ENCODE measurements around the gene PRAME. TPM values are rescaled to one million over a fixed set of nuclear protein-coding genes. Genes with fewer than 3 reads are reported as not detected.
A peak's percentile ranks its signal among the peaks of the same experiment; 100 is the strongest.
"Not testable (repeated sequence)": the region's sequence is repeated elsewhere in the genome, so short reads cannot be mapped to it uniquely, and the experiment has no call there.

The PRAME gene, protein sequence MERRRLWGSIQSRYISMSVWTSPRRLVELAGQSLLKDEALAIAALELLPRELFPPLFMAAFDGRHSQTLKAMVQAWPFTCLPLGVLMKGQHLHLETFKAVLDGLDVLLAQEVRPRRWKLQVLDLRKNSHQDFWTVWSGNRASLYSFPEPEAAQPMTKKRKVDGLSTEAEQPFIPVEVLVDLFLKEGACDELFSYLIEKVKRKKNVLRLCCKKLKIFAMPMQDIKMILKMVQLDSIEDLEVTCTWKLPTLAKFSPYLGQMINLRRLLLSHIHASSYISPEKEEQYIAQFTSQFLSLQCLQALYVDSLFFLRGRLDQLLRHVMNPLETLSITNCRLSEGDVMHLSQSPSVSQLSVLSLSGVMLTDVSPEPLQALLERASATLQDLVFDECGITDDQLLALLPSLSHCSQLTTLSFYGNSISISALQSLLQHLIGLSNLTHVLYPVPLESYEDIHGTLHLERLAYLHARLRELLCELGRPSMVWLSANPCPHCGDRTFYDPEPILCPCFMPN
- total RNA-seq = not detected in 2 replicates

DNA sequence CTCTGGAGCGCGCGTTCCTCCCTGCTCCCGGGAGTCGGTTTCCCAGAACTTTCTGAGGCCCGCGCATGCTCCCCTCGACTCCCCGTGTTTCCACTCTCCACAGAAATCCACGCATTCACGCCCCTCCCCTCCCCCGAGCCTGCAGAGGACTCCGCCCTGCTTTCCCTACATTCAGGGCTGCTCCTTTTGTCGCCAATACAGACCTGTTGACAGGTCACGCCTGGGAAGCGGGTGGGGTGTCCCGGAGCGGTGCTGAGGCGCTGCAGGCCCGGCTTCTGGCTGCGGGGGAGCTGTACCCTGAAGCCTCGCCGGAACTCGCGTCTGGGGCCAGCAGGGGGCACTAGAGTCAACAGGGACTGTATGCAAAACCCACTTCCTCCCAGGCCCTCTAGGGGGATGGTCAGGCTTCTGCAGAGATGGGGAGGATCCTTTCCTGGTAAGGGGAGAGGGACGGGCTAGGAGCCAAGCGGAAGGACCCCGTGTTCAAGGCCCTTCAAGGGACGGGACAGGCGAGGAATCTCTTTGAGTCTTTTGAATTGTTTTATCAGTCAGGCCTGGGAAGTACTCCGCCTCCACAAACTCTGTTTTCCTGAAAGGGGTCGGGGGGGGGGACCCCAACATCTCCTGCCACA, at the start of gene PRAME:
Gene PRAME (minus strand): TSS at position 294 of the 632 bp plus-strand sequence. CDS start 2,433 bp downstream, outside the sequence.
- Mint-ChIP-seq H3K4me3 (no peak within 1 kb of the TSS), H3K27ac (no peak within 1 kb of the TSS), H3K4me1 (ENCODE audit: low read depth) (peaks cover 4% of the 10 kb centered on the region), H3K27me3 (ENCODE audit: insufficient read depth) (peaks cover 2% of the 10 kb centered on the region), H3K9me3 (no peaks in the 10 kb centered on the region), H3K36me3 (ENCODE audit: low read depth) (no peaks in the 10 kb centered on the region)
- intact Hi-C loops (cut with micrococcal nuclease) = no loop called here
- peak; percentile 62 for DNase-seq (ENCODE audit: low spot score)

DNA sequence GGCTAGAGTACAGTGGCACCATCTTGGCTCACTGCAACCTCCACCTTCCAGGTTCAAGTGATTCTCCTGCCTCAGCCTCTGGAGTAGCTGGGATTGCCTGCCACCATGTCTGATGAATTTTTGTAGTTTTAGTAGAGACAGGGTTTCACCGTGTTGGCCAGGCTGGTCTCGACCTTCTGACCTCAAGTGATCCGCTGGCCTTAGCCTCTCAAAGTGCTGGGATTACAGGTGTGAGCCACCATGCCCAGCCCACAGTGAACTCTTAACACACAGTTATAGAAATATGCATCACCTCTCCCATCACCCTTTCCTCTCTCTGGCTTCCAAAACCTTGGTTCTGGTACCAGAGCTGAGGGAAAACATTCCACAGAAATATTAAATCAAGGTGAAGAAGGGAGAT, 49.0 kb upstream of the PRAME start:
- H3K9me3 Mint-ChIP-seq; H3K4me3 Mint-ChIP-seq; H3K27me3 Mint-ChIP-seq (ENCODE audit: insufficient read depth); DNase-seq (ENCODE audit: low spot score); intact Hi-C loops (cut with micrococcal nuclease); H3K36me3 Mint-ChIP-seq (ENCODE audit: low read depth); H3K4me1 Mint-ChIP-seq (ENCODE audit: low read depth); H3K27ac Mint-ChIP-seq: not testable (repeated sequence)

- Mint-ChIP-seq H3K4me3 (no peak overlapping the region), H3K27ac (no peak overlapping the region), H3K36me3 (ENCODE audit: low read depth) (no peaks in the 10 kb centered on the region), H3K27me3 (ENCODE audit: insufficient read depth) (peaks cover 6% of the 10 kb centered on the region), H3K4me1 (ENCODE audit: low read depth) (no peaks in the 10 kb centered on the region), H3K9me3 (no peaks in the 10 kb centered on the region)
- intact Hi-C loops (cut with micrococcal nuclease) = no loop called here
- no peak for DNase-seq (ENCODE audit: low spot score)
These were observed 46.0 kb upstream of the PRAME start for GRCh38 chr22:22605074-22605404.

DNA sequence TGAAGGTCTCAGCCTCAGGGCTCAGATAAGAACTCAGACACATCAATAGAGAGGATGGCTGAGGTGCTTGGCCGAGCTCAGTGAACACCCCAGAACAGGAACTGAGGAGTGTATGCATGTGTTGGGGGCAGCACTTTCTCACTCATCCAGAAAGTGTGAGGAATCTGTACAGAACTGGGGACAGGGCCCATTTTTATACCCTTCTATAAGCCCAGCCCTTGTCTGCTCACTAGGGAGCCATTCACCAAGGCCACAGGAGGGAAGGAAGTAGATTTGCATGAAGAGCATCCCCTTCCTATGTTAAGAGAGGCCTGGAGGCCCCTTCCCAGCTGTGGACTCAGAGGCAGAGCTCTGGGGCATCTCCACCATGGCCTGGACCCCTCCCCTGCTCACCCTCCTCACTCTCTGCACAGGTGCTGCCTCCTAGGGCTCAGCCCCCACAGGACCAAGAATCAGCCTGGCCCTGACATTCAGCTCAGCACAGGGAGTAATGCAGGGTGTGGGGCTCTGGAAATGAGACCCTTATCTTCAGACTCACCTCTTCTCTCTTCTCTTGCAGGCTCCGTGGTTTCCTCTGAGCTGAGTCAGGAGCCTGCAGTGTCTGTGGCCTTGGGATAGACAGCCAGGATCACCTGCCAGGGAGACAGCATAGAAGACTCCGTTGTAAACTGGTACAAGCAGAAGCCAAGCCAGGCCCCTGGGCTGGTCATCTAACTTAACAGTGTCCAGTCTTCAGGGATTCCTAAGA, 45.4 kb upstream of the PRAME start:
- no peaks in the 10 kb centered on the region for H3K36me3 Mint-ChIP-seq (ENCODE audit: low read depth)
- H3K4me3 Mint-ChIP-seq = no peak overlapping the region
- no peak for DNase-seq (ENCODE audit: low spot score)
- no peaks in the 10 kb centered on the region for H3K9me3 Mint-ChIP-seq
- H3K4me1 Mint-ChIP-seq (ENCODE audit: low read depth) = no peaks in the 10 kb centered on the region
- no peak overlapping the region for H3K27ac Mint-ChIP-seq
- intact Hi-C loops (cut with micrococcal nuclease) = no loop called here
- peaks cover 5% of the 10 kb centered on the region for H3K27me3 Mint-ChIP-seq (ENCODE audit: insufficient read depth)

DNA sequence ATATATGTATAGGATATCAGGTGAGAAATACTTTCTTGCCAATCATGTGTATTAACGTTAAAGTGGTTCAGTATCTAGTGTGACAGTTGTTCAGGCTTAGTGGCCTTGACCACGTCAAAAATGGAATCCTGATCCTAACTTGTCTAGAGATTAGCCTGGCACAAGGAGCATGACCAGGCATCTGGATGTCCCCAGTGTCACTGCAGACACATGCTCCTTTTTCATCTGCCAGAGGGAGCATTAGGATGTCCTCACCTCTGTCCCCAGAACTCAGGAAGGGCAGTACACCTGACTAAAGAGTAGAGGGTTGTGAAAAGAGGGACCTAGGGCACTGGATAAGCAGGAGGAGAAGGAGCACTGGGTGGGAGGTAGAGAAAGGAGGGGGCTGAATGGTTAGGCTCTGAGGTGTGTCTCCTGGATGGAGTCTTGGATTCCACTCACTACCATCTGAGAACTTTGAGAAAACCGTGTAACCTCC, 44.4 kb upstream of the PRAME start:
- intact Hi-C loops (cut with micrococcal nuclease) = no loop called here
- Mint-ChIP-seq H3K4me3 (no peak overlapping the region), H3K36me3 (ENCODE audit: low read depth) (no peaks in the 10 kb centered on the region), H3K4me1 (ENCODE audit: low read depth) (no peaks in the 10 kb centered on the region), H3K27me3 (ENCODE audit: insufficient read depth) (peaks cover 3% of the 10 kb centered on the region), H3K9me3 (no peaks in the 10 kb centered on the region), H3K27ac (no peak overlapping the region)
- no peak for DNase-seq (ENCODE audit: low spot score)

DNA sequence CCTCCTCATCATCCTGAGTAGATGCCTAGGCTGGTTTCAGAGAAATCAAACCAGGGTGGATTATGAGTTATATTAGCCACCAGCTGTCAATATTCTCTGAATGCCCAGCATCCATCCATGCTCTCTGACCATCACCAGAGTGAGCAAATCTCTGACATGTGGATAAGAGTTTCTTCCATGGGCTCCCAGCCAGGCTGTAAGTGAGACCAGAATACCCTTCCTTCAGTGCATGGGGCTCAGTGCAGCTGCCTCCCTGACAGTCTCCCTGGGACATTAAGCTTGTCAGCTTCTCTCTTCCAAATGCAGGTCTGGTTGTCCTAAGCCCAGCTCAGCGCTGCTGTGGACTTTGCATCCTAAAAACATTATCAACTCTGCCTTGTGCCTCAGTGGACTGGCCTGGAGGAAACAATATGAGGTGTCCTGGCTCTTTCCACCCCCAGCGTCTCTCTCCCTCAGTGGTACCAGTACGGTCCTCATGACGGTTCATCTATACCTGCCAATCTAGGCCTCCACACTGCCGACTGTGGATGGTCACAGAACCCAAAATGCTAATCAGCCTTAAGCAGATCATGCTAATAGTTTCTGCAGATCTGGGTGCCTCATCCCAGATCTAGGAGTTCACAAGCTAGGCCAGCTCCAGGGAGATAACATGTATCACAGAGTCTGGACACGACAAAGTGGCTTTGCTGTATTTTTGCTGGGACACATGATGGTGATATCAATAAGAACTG, 41.6 kb upstream of the PRAME start:
- H3K36me3 Mint-ChIP-seq (ENCODE audit: low read depth) = no peaks in the 10 kb centered on the region
- H3K9me3 Mint-ChIP-seq = no peaks in the 10 kb centered on the region
- peaks cover 6% of the 10 kb centered on the region for H3K27me3 Mint-ChIP-seq (ENCODE audit: insufficient read depth)
- no peak for DNase-seq (ENCODE audit: low spot score)
- no peak overlapping the region for H3K4me3 Mint-ChIP-seq
- H3K4me1 Mint-ChIP-seq (ENCODE audit: low read depth) = no peaks in the 10 kb centered on the region
- H3K27ac Mint-ChIP-seq = no peak overlapping the region
- intact Hi-C loops (cut with micrococcal nuclease) = no loop called here

- no peak overlapping the region for H3K4me3 Mint-ChIP-seq
- intact Hi-C loops (cut with micrococcal nuclease) = no loop called here
- peaks cover 6% of the 10 kb centered on the region for H3K27me3 Mint-ChIP-seq (ENCODE audit: insufficient read depth)
- no peak overlapping the region for H3K27ac Mint-ChIP-seq
- DNase-seq (ENCODE audit: low spot score) = no peak
- H3K9me3 Mint-ChIP-seq = no peaks in the 10 kb centered on the region
- no peaks in the 10 kb centered on the region for H3K36me3 Mint-ChIP-seq (ENCODE audit: low read depth)
- H3K4me1 Mint-ChIP-seq (ENCODE audit: low read depth) = no peaks in the 10 kb centered on the region
These were observed 40.2 kb upstream of the PRAME start for GRCh38 chr22:22599248-22599647.

GRCh38 chr22:22598144-22598543, 39.1 kb upstream of the PRAME start:
- Mint-ChIP-seq H3K9me3 (no peaks in the 10 kb centered on the region), H3K27ac (no peak overlapping the region), H3K36me3 (ENCODE audit: low read depth) (no peaks in the 10 kb centered on the region), H3K4me1 (ENCODE audit: low read depth) (no peaks in the 10 kb centered on the region), H3K4me3 (no peak overlapping the region), H3K27me3 (ENCODE audit: insufficient read depth) (peaks cover 6% of the 10 kb centered on the region)
- intact Hi-C loops (cut with micrococcal nuclease) = no loop called here
- DNase-seq (ENCODE audit: low spot score) = no peak

- DNase-seq (ENCODE audit: low spot score) = no peak
- peaks cover 6% of the 10 kb centered on the region for H3K27me3 Mint-ChIP-seq (ENCODE audit: insufficient read depth)
- H3K4me3 Mint-ChIP-seq = no peak overlapping the region
- H3K27ac Mint-ChIP-seq = no peak overlapping the region
- H3K36me3 Mint-ChIP-seq (ENCODE audit: low read depth) = no peaks in the 10 kb centered on the region
- no peaks in the 10 kb centered on the region for H3K9me3 Mint-ChIP-seq
- H3K4me1 Mint-ChIP-seq (ENCODE audit: low read depth) = no peaks in the 10 kb centered on the region
- intact Hi-C loops (cut with micrococcal nuclease) = loop anchor here (2.0 kb wide), 1 partner anchor 154 kb away; no protein-coding TSS in a partner anchor
These were observed 36.2 kb upstream of the PRAME start for GRCh38 chr22:22595001-22595835.

GRCh38 chr22:22593964-22594656, 35.0 kb upstream of the PRAME start:
- H3K9me3 Mint-ChIP-seq = no peaks in the 10 kb centered on the region
- intact Hi-C loops (cut with micrococcal nuclease) = loop anchor here (1.0 to 2.0 kb wide), 2 partner anchors 93 to 155 kb away; no protein-coding TSS in a partner anchor

DNA sequence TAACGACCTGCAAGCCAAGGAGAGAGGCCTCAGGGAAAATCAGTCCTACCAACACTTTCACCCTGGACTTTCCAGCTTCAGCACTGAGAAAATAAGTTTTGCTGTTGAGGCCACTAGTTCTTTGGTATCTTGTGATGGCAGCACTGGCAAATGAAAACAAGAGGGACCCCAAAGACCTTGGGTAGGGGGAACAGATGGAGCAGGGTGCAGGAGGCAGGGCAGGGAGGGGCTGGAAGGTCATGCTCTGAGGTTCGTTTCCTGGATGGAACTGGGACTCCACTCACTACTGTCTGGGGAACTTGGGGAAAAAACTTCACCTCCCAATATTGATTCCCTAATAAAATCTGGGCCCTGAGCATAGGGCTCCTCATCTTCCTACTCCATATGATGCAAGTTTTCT, 34.2 kb upstream of the PRAME start:
- Mint-ChIP-seq H3K27me3 (ENCODE audit: insufficient read depth) (peaks cover 6% of the 10 kb centered on the region), H3K9me3 (no peaks in the 10 kb centered on the region), H3K4me3 (no peak overlapping the region), H3K4me1 (ENCODE audit: low read depth) (no peaks in the 10 kb centered on the region), H3K36me3 (ENCODE audit: low read depth) (no peaks in the 10 kb centered on the region), H3K27ac (no peak overlapping the region)
- intact Hi-C loops (cut with micrococcal nuclease) = no loop called here
- DNase-seq (ENCODE audit: low spot score) = no peak

More at GRCh38 chr22:22593964-22594656, 35.0 kb upstream of the PRAME start:
- H3K4me3 Mint-ChIP-seq = no peak overlapping the region
- no peaks in the 10 kb centered on the region for H3K36me3 Mint-ChIP-seq (ENCODE audit: low read depth)
- peak; percentile 25 for DNase-seq (ENCODE audit: low spot score)
- peaks cover 6% of the 10 kb centered on the region for H3K27me3 Mint-ChIP-seq (ENCODE audit: insufficient read depth)
- H3K4me1 Mint-ChIP-seq (ENCODE audit: low read depth) = no peaks in the 10 kb centered on the region
- H3K27ac Mint-ChIP-seq = no peak overlapping the region
